Stimulated activated CD8-positive, alpha-beta memory T cell treated with anti-CD3 and anti-CD28 coated beads, Interleukin-15, amount 100 ng/mL, for 24 hours (primary cell): Measurements from ENCODE around the gene TFRC.
"Not testable (repeated sequence)": the region's sequence is repeated elsewhere in the genome, so short reads cannot be mapped to it uniquely, and the experiment has no call there.

ENCODE experiments used
- DNase-seq: peaks from one replicate; pipeline ENCODE4 v3.0.0-alpha.2; 2020; ENCODE audit warnings: low read depth

TFRC gene

DNA sequence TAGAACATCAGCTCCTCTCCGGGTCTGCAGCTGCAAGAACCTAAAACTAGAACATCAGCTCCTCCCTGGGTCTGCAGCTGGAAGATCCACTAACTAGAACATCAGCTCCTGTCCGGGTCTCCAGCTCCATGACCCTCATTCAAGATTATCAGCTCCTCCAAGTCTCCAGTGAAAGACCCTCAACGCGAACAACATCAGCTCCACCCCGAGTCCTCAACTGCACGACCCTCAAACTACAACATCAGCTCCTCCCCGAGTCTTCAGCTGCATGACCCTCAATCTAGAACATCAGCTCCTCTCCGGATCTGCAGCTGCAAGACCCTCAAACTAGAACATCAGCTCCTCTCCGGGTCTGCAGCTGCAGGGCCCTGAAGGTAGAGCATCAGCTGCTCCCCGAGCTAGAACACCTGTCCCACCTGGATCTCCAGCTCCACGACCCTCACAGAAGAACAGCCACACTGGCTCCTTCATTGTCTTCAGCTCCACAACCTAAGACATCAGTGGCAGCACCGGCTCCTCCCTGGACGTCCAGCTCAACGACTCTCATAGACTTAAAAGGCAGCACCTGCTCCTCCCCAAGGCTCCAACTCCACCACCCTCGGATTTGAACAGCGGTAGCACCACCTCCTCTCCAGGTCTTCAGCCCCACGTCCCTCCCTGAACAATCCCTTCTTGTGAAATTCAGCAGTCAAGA lies 77.4 kb downstream of the TFRC start:
- not testable (repeated sequence) for DNase-seq

DNA sequence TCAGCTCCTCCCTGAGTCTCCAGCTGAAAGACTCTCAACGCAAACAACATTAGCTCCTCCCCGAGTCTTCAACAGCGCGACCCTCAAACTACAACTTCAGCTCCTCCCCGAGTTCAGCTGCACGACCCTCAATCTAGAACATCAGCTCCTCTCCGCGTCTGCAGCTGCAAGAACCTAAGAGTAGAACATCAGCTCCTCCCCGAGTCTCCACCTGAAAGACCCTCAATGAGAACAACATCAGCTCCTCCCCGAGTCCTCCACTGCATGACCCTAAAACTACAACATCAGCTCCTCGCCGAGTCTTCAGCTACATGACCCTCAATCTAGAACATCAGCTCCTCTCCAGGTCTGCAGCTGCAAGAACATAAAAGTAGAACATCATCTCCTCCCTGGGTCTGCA lies 78.3 kb downstream of the TFRC start:
- no peak for DNase-seq

GRCh38 chr3:196002721-196003120 lies 79.2 kb downstream of the TFRC start:
- DNase-seq = not testable (repeated sequence)

GRCh38 chr3:196001240-196001639 lies 80.7 kb downstream of the TFRC start:
- DNase-seq = not testable (repeated sequence)

- not testable (repeated sequence) for DNase-seq
Measured at GRCh38 chr3:196000360-196000950, 81.4 kb downstream of the TFRC start.

- DNase-seq = no peak
Measured at GRCh38 chr3:195999896-196000295, 82.0 kb downstream of the TFRC start.
